K562 (cell line): ENCODE data around the gene BRICD5. TPM values are rescaled to one million over a fixed set of nuclear protein-coding genes. Genes with fewer than 3 reads are reported as not detected.

Experiments used
- ATAC-seq: fragments of 200-7000 bp; cut with Tn5 transposase; 3 replicates; pipeline ENCODE4 v1.9.1; 2020; ENCODE audit warnings: moderate library complexity
- BruUV-seq: library from RNA; stranded (reverse); fragments of 400-500 nt; replicated peaks from 2 replicates; lab custom pipeline; 2021; lab: Mats Ljungman, UMichigan
- CTCF ChIA-PET: fragments of 300-600 bp; formaldehyde crosslinking; extraction: SDS; loops from one replicate; lab custom pipeline; 2021; ENCODE audit warnings: low intra/inter-chr PET ratio; lab: Yijun Ruan, JAX
- POLR2A ChIA-PET: fragments of 300-600, 350-650 bp; sonication (Branson Sonifier 250); formaldehyde crosslinking; extraction: SDS; loops from one replicate; lab custom pipeline; 2021; ENCODE audit warnings: antibody characterized with exemption, inconsistent platforms; lab: Yijun Ruan, JAX
- DNase-seq, 4 experiments: peaks; one replicate each; pipeline versions ENCODE4 v3.0.0 to v3.0.0-alpha.2; 2011 to 2018; ENCODE audit warnings: low spot score in 3 of 4, mixed read lengths in 3 of 4; ENCODE audit errors: extremely low read depth in 1 of 4
- FAIRE-seq: peaks from 2 replicates; lab custom pipeline; 2011; peaks lifted over from hg19 to GRCh38; lab: Jason Lieb, UNC
- H2AFZ ChIP-seq: 2 replicates; pipeline ENCODE4 v1.6.0; 2011; ENCODE audit warnings: low read depth, low read length, control low read depth, inconsistent platforms
- H3K27ac ChIP-seq: fragments of 200-600 bp; 3 replicates; pipeline ENCODE4 v1.8.0; 2011; ENCODE audit warnings: low read depth, mild to moderate bottlenecking, control low read depth, inconsistent platforms, low read length, moderate library complexity, mixed read lengths; ENCODE audit errors: extremely low read depth
- H3K27me3 ChIP-seq, 2 experiments: fragments of 300-600 bp in 1 of 2; 2 replicates in 1 of 2; 3 replicates in 1 of 2; pipeline versions ENCODE4 v1.6.0 to v1.8.0; 2011; ENCODE audit warnings: inconsistent platforms in 2 of 2, low read length in 2 of 2, mild to moderate bottlenecking in 1 of 2, mixed read lengths in 1 of 2, moderate library complexity in 1 of 2; ENCODE audit not compliant: control insufficient read depth in 2 of 2, insufficient read depth in 2 of 2
- H3K36me3 ChIP-seq: fragments of 300-600 bp; 3 replicates; pipeline ENCODE4 v1.8.0; 2011; ENCODE audit warnings: mild to moderate bottlenecking, low read length, inconsistent platforms; ENCODE audit not compliant: control insufficient read depth, insufficient read depth
- H3K4me1 ChIP-seq, 2 experiments: fragments of 200-600 bp in 1 of 2; replicated peaks in 1 of 2; 2 replicates in 1 of 2; 3 replicates in 1 of 2; pipeline versions ENCODE4 v1.5.1 to v1.8.0; 2011; ENCODE audit warnings: inconsistent platforms in 2 of 2, low read length in 2 of 2, mild to moderate bottlenecking in 1 of 2, mixed read lengths in 1 of 2, moderate library complexity in 1 of 2; ENCODE audit not compliant: control insufficient read depth in 2 of 2, insufficient read depth in 2 of 2
- H3K4me2 ChIP-seq: 2 replicates; pipeline ENCODE4 v1.6.1; 2011; ENCODE audit warnings: low read length, control low read depth, inconsistent platforms, mixed read lengths; ENCODE audit not compliant: insufficient read depth
- H3K4me3 ChIP-seq: fragments of 200-600 bp; sonication (generic), shearing (Covaris generic); 2 replicates; pipeline ENCODE4 v1.5.1; 2016; ENCODE audit warnings: control low read depth, inconsistent platforms
- H3K79me2 ChIP-seq: fragments of 200-600 bp; 3 replicates; pipeline ENCODE4 v1.8.0; 2011; ENCODE audit warnings: low read length, inconsistent platforms; ENCODE audit not compliant: control insufficient read depth, insufficient read depth
- H3K9ac ChIP-seq, 2 experiments: 2 replicates each; pipeline versions ENCODE4 v1.6.0 to v1.6.1; 2011; ENCODE audit warnings: low read depth in 2 of 2, low read length in 2 of 2, control low read depth in 1 of 2, inconsistent platforms in 1 of 2, mild to moderate bottlenecking in 1 of 2, mixed read lengths in 1 of 2; ENCODE audit not compliant: insufficient read depth in 1 of 2
- H3K9me1 ChIP-seq: one replicate; pipeline ENCODE4 v1.6.0; 2011; ENCODE audit warnings: inconsistent platforms, mild to moderate bottlenecking, low read length, moderate library complexity; ENCODE audit not compliant: control insufficient read depth, insufficient read depth
- H3K9me3 ChIP-seq: replicated peaks from 2 replicates; pipeline ENCODE4 v1.5.1; 2011; ENCODE audit warnings: low read depth, low read length, inconsistent platforms; ENCODE audit not compliant: control insufficient read depth, insufficient read depth
- H4K20me1 ChIP-seq: replicated peaks from 2 replicates; pipeline ENCODE4 v1.6.1; 2011; ENCODE audit warnings: low read length, inconsistent platforms, mixed read lengths; ENCODE audit not compliant: control insufficient read depth, insufficient read depth
- BMI1 ChIP-seq: fragments of 150-350 bp; IDR thresholded peaks from 2 replicates; pipeline ENCODE4 v1.6.1; 2014; ENCODE audit warnings: low read length
- ETV1 ChIP-seq: fragments of 450-650 bp; conservative IDR thresholded peaks from 2 replicates; pipeline ENCODE4 v1.6.1; 2016; ENCODE audit warnings: missing genetic modification characterization, control low read depth, low read depth, missing compliant biosample characterization
- GTF2F1 ChIP-seq: IDR thresholded peaks from 2 replicates; pipeline ENCODE4 v1.6.1; 2011; ENCODE audit warnings: low read depth, low read length, improper control_type of control experiment
- MCM7 ChIP-seq, 2 experiments: fragments of 450-650 bp; IDR thresholded peaks; 2 replicates each; pipeline ENCODE4 v1.6.1; 2016 to 2018
- MTF1 ChIP-seq: fragments of 250-450 bp; sonication (Bioruptor Pico); IDR thresholded peaks from 2 replicates; pipeline ENCODE4 v1.9.0; 2021; ENCODE audit warnings: moderate library complexity, mild to moderate bottlenecking, inconsistent platforms, borderline replicate concordance
- POLR2G ChIP-seq: fragments of 200-400 bp; formaldehyde crosslinking; IDR thresholded peaks from 2 replicates; pipeline ENCODE4 v1.6.1; 2017; ENCODE audit warnings: low read depth, mild to moderate bottlenecking, antibody characterized with exemption, low read length, moderate library complexity
- THAP12 ChIP-seq: fragments of 250-450 bp; sonication (Bioruptor Pico); IDR thresholded peaks from 2 replicates; pipeline ENCODE4 v1.9.0; 2021; ENCODE audit warnings: mild to moderate bottlenecking, inconsistent platforms
- WGBS: fragments of 100-300 bp; shearing (Covaris generic); methylation state at CpG from one replicate; pipeline ENCODE4 v1.1.6; 2016; ENCODE audit warnings: low coverage, mixed read lengths; ENCODE audit not compliant: insufficient coverage; ENCODE audit errors: missing lambda C conversion rate; 5-methylcytosine and 5-hydroxymethylcytosine counted together
- in situ Hi-C: fragments of 300-500 bp; cut with MboI; formaldehyde crosslinking; loops from 4 replicates; pipeline ENCODE4 v1.15.0; 2018; ENCODE audit warnings: inconsistent platforms, mixed read lengths
- intact Hi-C: fragments of 100-400 bp; cut with micrococcal nuclease; formaldehyde crosslinking; loops from 2 replicates; pipeline ENCODE4 v1.14.2; 2022
- polyA plus RNA-seq, 8 experiments: library from polyadenylated mRNA; depleted of rRNA in 4 of 8; stranded (reverse) in 5 of 8; unstranded in 3 of 8; fragments of >200 nt; fragmentation: Nextera tagmentation in 2 of 8; fragmentation: Illumina TruSeq in 1 of 8; extraction: Ambion mirVana in 2 of 8; extraction: Trizol in 1 of 8; gene quantifications; 2 replicates each; pipeline versions ENCODE4 v1.2.1 to v1.2.3, GENCODE V29; 2011 to 2014; ENCODE audit warnings: inconsistent platforms in 1 of 8, missing spikeins in 1 of 8
- total RNA-seq, 7 experiments: library from RNA; depleted of rRNA in 6 of 7; stranded (reverse); fragments of >200 nt in 6 of 7; fragmentation: Illumina TruSeq in 2 of 7; extraction: Trizol in 2 of 7; gene quantifications; 2 replicates each; pipeline versions ENCODE4 v1.2.1 to v1.2.3, GENCODE V29; 2011 to 2021; ENCODE audit warnings: low replicate concordance in 1 of 7

The BRICD5 gene
- total and polyA plus RNA-seq, 9 of the 15 experiments (the other 6 are each of a cell fraction or from before 2014, with no cell fraction given), result 0.24 to 15.1 (median 2.4) TPM; not detected in 1

GRCh38 chr16:2194166-2194834 is 16.4 kb downstream of the BRICD5 start (continued):
- TF ChIP-seq THAP12 (CRISPR knock-in tag) (no peak), GTF2F1 (no peak), ETV1 (no peak), MTF1 (no peak), BMI1 (peak; percentile 53; the same call in 1 of the 2 replicates)

- 88% methylated on average over 9 of the region's 11 CpGs for whole genome bisulfite sequencing
- ChIA-PET POLR2A (interaction anchor here (1.2 to 3.4 kb wide), 3 partner anchors 21 to 36 kb away, joined by 5 to 11 read pairs (median 6); partner anchors contain the start of gene TRAF7), CTCF (no interaction called here)
- intact Hi-C loops, result no loop called here
- in situ Hi-C loops, result no loop called here
- Histone ChIP-seq H3K4me3 (no peak overlapping the region), H3K27me3 (no peaks in the 10 kb centered on the region), H3K4me1 (peaks cover 3 to 69% of the 10 kb centered on the region in 2 experiments; a peak in 4 of 5 replicates), H4K20me1 (0 out of 2 replicates have a peak, but pooled peaks cover 6% of the 10 kb centered on the region), H3K36me3 (no peaks in the 10 kb centered on the region), H3K9me3 (no peaks in the 10 kb centered on the region), H2AFZ (no peak overlapping the region), H3K79me2 (no peaks in the 10 kb centered on the region), H3K27ac (no peak overlapping the region), H3K9ac (peak overlapping the region in 1 of 2 experiments; percentile 58; a peak in 2 of 4 replicates), H3K9me1 (no peaks in the 10 kb centered on the region), H3K4me2 (no peak overlapping the region)
- FAIRE-seq (no peak), DNase-seq (no peak), ATAC-seq (no peak)
- BruUV-seq, result no TSS peak
- peak; percentile 12; the same call in 1 of the 2 replicates for TF ChIP-seq POLR2G
- TF ChIP-seq MCM7 (IDR thresholded peaks at IDR 0.05), result no peak
Observed at GRCh38 chr16:2191446-2191706, 19.3 kb downstream of the BRICD5 start.
